KMS-11 (cell line): Measurements from ENCODE around the gene AUTS2.

Source experiments
- H2AFZ ChIP-seq: fragments of 200-600 bp; sonication (generic); 2 replicates; pipeline ENCODE4 v1.6.1; 2016; ENCODE audit warnings: antibody characterized with exemption, mixed run types, low read depth
- H3K27ac ChIP-seq: fragments of 200-600 bp; sonication (generic); 2 replicates; pipeline ENCODE4 v1.6.1; 2016; ENCODE audit warnings: mild to moderate bottlenecking, mixed run types
- H3K27me3 ChIP-seq: fragments of 200-600 bp; sonication (generic); 2 replicates; pipeline ENCODE4 v1.6.1; 2017; ENCODE audit warnings: mild to moderate bottlenecking, low read depth, mixed run types, moderate library complexity; ENCODE audit not compliant: insufficient read depth
- H3K36me3 ChIP-seq: fragments of 200-600 bp; sonication (generic); 2 replicates; pipeline ENCODE4 v1.6.1; 2017; ENCODE audit warnings: mild to moderate bottlenecking, mixed run types; ENCODE audit not compliant: insufficient read depth
- H3K4me1 ChIP-seq: fragments of 200-600 bp; sonication (generic); 2 replicates; pipeline ENCODE4 v1.6.1; 2016; ENCODE audit warnings: mild to moderate bottlenecking, low read depth, mixed run types; ENCODE audit not compliant: poor library complexity, severe bottlenecking
- H3K4me2 ChIP-seq: fragments of 200-600 bp; sonication (generic); 2 replicates; pipeline ENCODE4 v1.7.0; 2016; ENCODE audit warnings: mild to moderate bottlenecking, mixed run types
- H3K4me3 ChIP-seq: fragments of 200-600 bp; sonication (generic); IDR thresholded peaks from 2 replicates; pipeline ENCODE4 v1.6.1; 2017; ENCODE audit warnings: low read depth, low read length, mixed read lengths; ENCODE audit not compliant: insufficient read depth
- H3K79me2 ChIP-seq: fragments of 200-600 bp; sonication (generic); 2 replicates; pipeline ENCODE4 v1.6.1; 2016; ENCODE audit warnings: low read depth, mixed run types; ENCODE audit not compliant: insufficient read depth
- H3K9ac ChIP-seq: fragments of 200-600 bp; sonication (generic); 2 replicates; pipeline ENCODE4 v1.6.1; 2016; ENCODE audit warnings: mild to moderate bottlenecking, mixed run types
- H4K20me1 ChIP-seq: fragments of 200-600 bp; sonication (generic); 2 replicates; pipeline ENCODE4 v1.6.1; 2016; ENCODE audit warnings: mild to moderate bottlenecking, mixed run types; ENCODE audit not compliant: insufficient read depth
- TF ChIP-seq, protein P1 (sequence below): fragments of 200-600 bp; sonication (generic); conservative IDR thresholded peaks from 2 replicates; pipeline ENCODE4 v1.6.1; 2017; ENCODE audit warnings: low read depth, mild to moderate bottlenecking, antibody characterized with exemption, low read length, moderate library complexity, mixed read lengths

Gene AUTS2

DNA sequence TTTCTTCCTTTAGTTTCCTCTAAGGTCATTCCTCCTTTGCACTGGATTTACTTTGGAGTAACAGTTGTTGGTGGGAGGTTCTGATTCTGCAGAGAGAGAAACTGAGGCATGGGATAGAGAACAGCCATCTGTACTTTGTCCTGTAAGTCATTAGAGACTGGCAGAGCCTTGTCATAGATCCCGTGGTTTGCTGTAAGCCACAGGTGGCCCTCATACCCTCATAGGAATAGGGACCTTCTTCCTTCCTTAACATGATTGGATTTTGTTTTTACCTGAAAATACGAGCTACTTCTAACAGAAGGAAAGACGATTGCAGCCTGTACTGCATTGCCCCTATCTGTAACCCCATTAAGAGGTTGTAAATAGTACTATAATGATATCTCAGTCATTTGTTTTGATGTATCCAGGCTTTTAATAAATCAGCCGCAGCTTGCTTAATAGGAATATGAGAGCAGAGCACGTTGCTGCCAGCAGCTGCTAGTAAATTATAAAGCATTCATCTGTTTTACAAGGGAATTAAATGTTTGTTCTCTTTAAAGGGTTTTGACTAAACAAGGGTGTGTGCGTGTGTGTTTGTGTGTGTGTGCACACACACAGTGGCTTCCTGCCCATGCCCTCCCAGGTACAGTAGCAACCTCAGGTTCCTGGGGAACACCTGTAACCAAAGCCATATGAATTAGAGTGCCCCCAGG, 249.8 kb downstream of the AUTS2 start:
- no peak overlapping the region for H3K4me3 ChIP-seq
- no peaks in the 10 kb centered on the region for H3K27me3 ChIP-seq
- no peaks in the 10 kb centered on the region for H3K79me2 ChIP-seq
- no peak overlapping the region for H3K4me2 ChIP-seq
- no peak overlapping the region for H3K27ac ChIP-seq
- H3K9ac ChIP-seq, result no peak overlapping the region
- TF ChIP-seq, protein P1, sequence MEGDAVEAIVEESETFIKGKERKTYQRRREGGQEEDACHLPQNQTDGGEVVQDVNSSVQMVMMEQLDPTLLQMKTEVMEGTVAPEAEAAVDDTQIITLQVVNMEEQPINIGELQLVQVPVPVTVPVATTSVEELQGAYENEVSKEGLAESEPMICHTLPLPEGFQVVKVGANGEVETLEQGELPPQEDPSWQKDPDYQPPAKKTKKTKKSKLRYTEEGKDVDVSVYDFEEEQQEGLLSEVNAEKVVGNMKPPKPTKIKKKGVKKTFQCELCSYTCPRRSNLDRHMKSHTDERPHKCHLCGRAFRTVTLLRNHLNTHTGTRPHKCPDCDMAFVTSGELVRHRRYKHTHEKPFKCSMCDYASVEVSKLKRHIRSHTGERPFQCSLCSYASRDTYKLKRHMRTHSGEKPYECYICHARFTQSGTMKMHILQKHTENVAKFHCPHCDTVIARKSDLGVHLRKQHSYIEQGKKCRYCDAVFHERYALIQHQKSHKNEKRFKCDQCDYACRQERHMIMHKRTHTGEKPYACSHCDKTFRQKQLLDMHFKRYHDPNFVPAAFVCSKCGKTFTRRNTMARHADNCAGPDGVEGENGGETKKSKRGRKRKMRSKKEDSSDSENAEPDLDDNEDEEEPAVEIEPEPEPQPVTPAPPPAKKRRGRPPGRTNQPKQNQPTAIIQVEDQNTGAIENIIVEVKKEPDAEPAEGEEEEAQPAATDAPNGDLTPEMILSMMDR, result no peak
- no peaks in the 10 kb centered on the region for H4K20me1 ChIP-seq
- no peak overlapping the region for H2AFZ ChIP-seq
- no peaks in the 10 kb centered on the region for H3K36me3 ChIP-seq
- no peaks in the 10 kb centered on the region for H3K4me1 ChIP-seq

- Histone ChIP-seq H4K20me1 (no peaks in the 10 kb centered on the region), H3K36me3 (no peaks in the 10 kb centered on the region), H3K4me1 (no peaks in the 10 kb centered on the region), H3K4me2 (no peak overlapping the region), H3K9ac (no peak overlapping the region), H3K27me3 (no peaks in the 10 kb centered on the region), H3K27ac (no peak overlapping the region), H3K79me2 (no peaks in the 10 kb centered on the region), H3K4me3 (no peak overlapping the region), H2AFZ (no peak overlapping the region)
- TF ChIP-seq, protein P1, result no peak
Measured at GRCh38 chr7:69849268-69849667, 251.0 kb downstream of the AUTS2 start.

- H3K79me2 ChIP-seq, result no peaks in the 10 kb centered on the region
- H2AFZ ChIP-seq, result no peak overlapping the region
- no peak overlapping the region for H3K9ac ChIP-seq
- no peaks in the 10 kb centered on the region for H3K27me3 ChIP-seq
- H3K4me3 ChIP-seq, result no peak overlapping the region
- TF ChIP-seq, protein P1, result no peak
- H3K4me1 ChIP-seq, result no peaks in the 10 kb centered on the region
- H4K20me1 ChIP-seq, result no peaks in the 10 kb centered on the region
- no peak overlapping the region for H3K27ac ChIP-seq
- no peaks in the 10 kb centered on the region for H3K36me3 ChIP-seq
- no peak overlapping the region for H3K4me2 ChIP-seq
Measured at GRCh38 chr7:69857014-69857413, 258.7 kb downstream of the AUTS2 start.

- H3K27me3 ChIP-seq, result no peaks in the 10 kb centered on the region
- no peaks in the 10 kb centered on the region for H4K20me1 ChIP-seq
- TF ChIP-seq, protein P1, result no peak
- no peak overlapping the region for H3K4me2 ChIP-seq
- no peak overlapping the region for H2AFZ ChIP-seq
- no peaks in the 10 kb centered on the region for H3K79me2 ChIP-seq
- no peak overlapping the region for H3K9ac ChIP-seq
- H3K27ac ChIP-seq, result no peak overlapping the region
- no peaks in the 10 kb centered on the region for H3K36me3 ChIP-seq
- no peak overlapping the region for H3K4me3 ChIP-seq
- H3K4me1 ChIP-seq, result no peaks in the 10 kb centered on the region
Measured at GRCh38 chr7:69858471-69858870, 260.2 kb downstream of the AUTS2 start.
